ENCODE results near the gene ARL4A. TPM values are rescaled to one million over a fixed set of nuclear protein-coding genes. Genes with fewer than 3 reads are reported as not detected.

The ARL4A gene
- total and polyA plus RNA-seq, 2 of the 8 experiments (the other 6 are each of a cell fraction or from before 2014, with no cell fraction given), result 14.5 to 29.2 TPM

- H4K8ac ChIP-seq (ENCODE audit: extremely low read depth, insufficient read depth, low read length), result no peak overlapping the region
- no peak overlapping the region for H2BK12ac ChIP-seq (ENCODE audit: low read depth, low read length)
- no peak overlapping the region for H4K5ac ChIP-seq (ENCODE audit: insufficient read length, low read depth, low read length)
- H3K4me3 ChIP-seq (ENCODE audit: extremely low read depth in 1 of 4, insufficient read depth in 2 of 4, low read depth in 3 of 4, low read length in 4 of 4), result no peak overlapping the region
- H3K23ac ChIP-seq (ENCODE audit: insufficient read length), result no peak overlapping the region
- no peak overlapping the region for H4K91ac ChIP-seq (replicated peaks; ENCODE audit: insufficient read length, low read length)
- DNase-seq (ENCODE audit: low read depth in 1 of 2, low spot score in 2 of 2), result no peak
- H3K27ac ChIP-seq (ENCODE audit: low read depth, low read length), result no peak overlapping the region
- no peak overlapping the region for H3K4ac ChIP-seq (replicated peaks; ENCODE audit: insufficient read length, low read depth, low read length)
- peaks cover 0 to 20% of the 10 kb centered on the region in 2 experiments; a peak in 3 of 4 replicates for H3K79me2 ChIP-seq (ENCODE audit: control insufficient read depth in 1 of 2, insufficient read depth in 2 of 2, low read length in 2 of 2)
- H3K27me3 ChIP-seq (replicated peaks in 1 of 4; ENCODE audit: control insufficient read depth in 3 of 4, extremely low read depth in 1 of 4, insufficient read depth in 3 of 4, low read length in 3 of 4), result no peaks in the 10 kb centered on the region; a peak in 1 of 7 replicates
- no peak for FAIRE-seq
- no peak overlapping the region for H2BK20ac ChIP-seq (ENCODE audit: low read length)
- no peaks in the 10 kb centered on the region; a peak in 1 of 8 replicates for H3K36me3 ChIP-seq (ENCODE audit: control insufficient read depth in 2 of 4, insufficient read depth in 4 of 4, low read length in 3 of 4)
- no peak overlapping the region for H3K18ac ChIP-seq (ENCODE audit: extremely low read depth, low read length)
- no peak overlapping the region for H3K14ac ChIP-seq (ENCODE audit: insufficient read length)
- H3K56ac ChIP-seq (replicated peaks; ENCODE audit: insufficient read length, low read depth, low read length), result no peak overlapping the region
- ChIA-PET CTCF (ENCODE audit: partially characterized antibody) (interaction anchor here (0.7 to 10.0 kb wide), 21 partner anchors 9 to 577 kb away, joined by 3 to 82 read pairs (median 5); no protein-coding TSS in a partner anchor), POLR2A (ENCODE audit: partially characterized antibody) (interaction anchor here (0.8 to 1.3 kb wide), 2 partner anchors 9 to 430 kb away, joined by 3 read pairs; no protein-coding TSS in a partner anchor)
- no peaks in the 10 kb centered on the region for H4K20me1 ChIP-seq (replicated peaks in 1 of 2; ENCODE audit: control insufficient read depth in 1 of 2, insufficient read depth in 2 of 2, low read length in 2 of 2)
- H3K79me1 ChIP-seq (ENCODE audit: low read depth, low read length), result no peaks in the 10 kb centered on the region
- H2AK5ac ChIP-seq (ENCODE audit: low read depth, low read length), result no peak overlapping the region
- no peak overlapping the region for H2BK120ac ChIP-seq (replicated peaks; ENCODE audit: low read depth, low read length)
- H2BK15ac ChIP-seq (ENCODE audit: low read length), result no peak overlapping the region
- 84% methylated on average over 19 of the region's 19 CpGs; no CpG with 5 or more reads in 1 of the 2 experiments for WGBS, 2 experiments (ENCODE audit: extremely low coverage in 1 of 2, insufficient coverage in 1 of 2, insufficient read length in 1 of 2, insufficient replicate concordance in 2 of 2, low coverage in 1 of 2, low lambda C conversion rate in 2 of 2, missing lambda C conversion rate in 1 of 2)
- no peak overlapping the region for H3K4me2 ChIP-seq (ENCODE audit: insufficient read depth in 1 of 2, low read depth in 2 of 2, low read length in 2 of 2)
- H3K9me3 ChIP-seq (ENCODE audit: insufficient read depth in 2 of 2, low read depth in 1 of 2, low read length in 1 of 2), result no peaks in the 10 kb centered on the region
- no peak overlapping the region for H3K9ac ChIP-seq (replicated peaks in 1 of 4; ENCODE audit: extremely low read depth in 1 of 4, low read depth in 3 of 4, low read length in 3 of 4)
- H2BK5ac ChIP-seq (ENCODE audit: low read depth, low read length), result no peak overlapping the region
- H3K23me2 ChIP-seq (ENCODE audit: low read depth, low read length), result no peaks in the 10 kb centered on the region; the same call in 1 of the 2 replicates
- H3K4me1 ChIP-seq (replicated peaks in 1 of 4; ENCODE audit: control insufficient read depth in 3 of 4, insufficient read depth in 4 of 4, low read length in 3 of 4), result peaks cover 0 to 7% (median 3%) of the 10 kb centered on the region in 4 experiments; a peak in 4 of 7 replicates
- no peak overlapping the region for H2AFZ ChIP-seq (ENCODE audit: low read length)
- no peak for TF ChIP-seq HDAC2 (IDR thresholded peaks at IDR 0.05; ENCODE audit: borderline replicate concordance in 1 of 2, low read depth in 2 of 2, low read length in 2 of 2)
- no peak for TF ChIP-seq RFX5 (IDR thresholded peaks at IDR 0.05; ENCODE audit: borderline replicate concordance, low read depth, low read length)
These were observed 2.7 kb upstream of the ARL4A start for GRCh38 chr7:12684733-12685132.

Measured in H1 (cell line).